ENCODE data around the gene UBL7.

UBL7 gene

DNA sequence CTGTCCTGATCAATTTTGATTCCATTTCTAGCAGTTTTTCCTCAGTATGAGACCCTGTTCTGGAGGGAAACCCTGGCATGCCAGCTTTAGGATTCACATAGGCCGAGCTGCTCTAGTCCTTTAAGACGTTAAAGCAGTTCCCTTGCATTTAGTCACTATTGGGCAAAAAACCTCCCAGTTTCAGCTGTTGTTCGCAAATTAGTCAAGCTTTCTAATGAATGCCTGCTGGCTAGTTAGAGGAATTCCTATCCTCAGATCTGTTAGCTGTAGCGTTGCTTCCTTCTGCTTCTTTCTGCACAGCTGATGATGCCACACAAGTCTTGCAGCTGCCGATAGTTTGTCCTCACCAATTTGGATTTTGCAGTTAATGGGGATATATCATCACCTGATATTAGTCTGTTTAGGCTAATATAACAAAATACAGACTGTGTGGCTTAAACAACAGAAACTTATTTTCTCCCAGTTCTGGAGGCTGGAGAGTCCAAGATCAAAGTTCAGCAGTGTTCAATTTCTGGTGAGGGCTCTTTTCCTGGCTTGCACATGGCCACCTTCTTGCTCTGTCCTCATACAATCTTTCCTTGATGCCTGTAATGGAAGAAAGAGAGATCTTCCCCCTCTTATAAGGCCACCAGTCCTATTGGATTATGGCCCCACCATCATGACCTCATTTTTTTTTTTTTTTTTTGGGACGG, 7.5 kb upstream of the UBL7 start:
- DNase-seq: no peak
- Histone ChIP-seq H3K27me3 (no peaks in the 10 kb centered on the region), H3K4me3 (ENCODE audit: low read depth, low read length) (no peak overlapping the region), H3K36me3 (0 out of 2 replicates have a peak, but pooled peaks cover 6% of the 10 kb centered on the region), H3K4me1 (no peaks in the 10 kb centered on the region), H3K9me3 (no peaks in the 10 kb centered on the region)
- TF ChIP-seq, protein P1, sequence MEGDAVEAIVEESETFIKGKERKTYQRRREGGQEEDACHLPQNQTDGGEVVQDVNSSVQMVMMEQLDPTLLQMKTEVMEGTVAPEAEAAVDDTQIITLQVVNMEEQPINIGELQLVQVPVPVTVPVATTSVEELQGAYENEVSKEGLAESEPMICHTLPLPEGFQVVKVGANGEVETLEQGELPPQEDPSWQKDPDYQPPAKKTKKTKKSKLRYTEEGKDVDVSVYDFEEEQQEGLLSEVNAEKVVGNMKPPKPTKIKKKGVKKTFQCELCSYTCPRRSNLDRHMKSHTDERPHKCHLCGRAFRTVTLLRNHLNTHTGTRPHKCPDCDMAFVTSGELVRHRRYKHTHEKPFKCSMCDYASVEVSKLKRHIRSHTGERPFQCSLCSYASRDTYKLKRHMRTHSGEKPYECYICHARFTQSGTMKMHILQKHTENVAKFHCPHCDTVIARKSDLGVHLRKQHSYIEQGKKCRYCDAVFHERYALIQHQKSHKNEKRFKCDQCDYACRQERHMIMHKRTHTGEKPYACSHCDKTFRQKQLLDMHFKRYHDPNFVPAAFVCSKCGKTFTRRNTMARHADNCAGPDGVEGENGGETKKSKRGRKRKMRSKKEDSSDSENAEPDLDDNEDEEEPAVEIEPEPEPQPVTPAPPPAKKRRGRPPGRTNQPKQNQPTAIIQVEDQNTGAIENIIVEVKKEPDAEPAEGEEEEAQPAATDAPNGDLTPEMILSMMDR (IDR thresholded peaks at IDR 0.05; ENCODE audit: low read depth, low read length): no peak

DNA sequence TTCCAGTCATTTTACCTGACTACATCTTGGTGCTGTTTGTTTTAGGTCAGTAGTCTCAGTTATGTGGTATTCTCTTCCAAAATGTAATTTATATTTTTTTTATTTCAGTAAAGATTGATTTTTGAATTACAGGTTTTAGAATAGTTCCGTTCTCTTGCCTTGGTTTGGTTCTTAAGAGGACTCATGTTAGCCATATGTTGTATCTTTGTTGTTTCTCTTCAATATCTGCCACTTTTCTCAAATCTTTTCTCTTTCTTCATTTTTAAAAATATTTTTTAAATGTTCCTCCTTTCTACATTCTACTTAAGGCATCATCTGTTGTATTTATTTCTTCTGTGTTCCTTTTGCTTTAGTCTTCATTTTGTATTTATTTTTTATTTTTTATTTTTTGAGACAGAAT, 5.6 kb upstream of the UBL7 start:
- no peaks in the 10 kb centered on the region for H3K9me3 ChIP-seq
- no peak overlapping the region for H3K4me3 ChIP-seq (ENCODE audit: low read depth, low read length)
- DNase-seq: no peak
- H3K4me1 ChIP-seq: no peaks in the 10 kb centered on the region
- H3K27me3 ChIP-seq: no peaks in the 10 kb centered on the region
- TF ChIP-seq, protein P1 (IDR thresholded peaks at IDR 0.05; ENCODE audit: low read depth, low read length): no peak
- H3K36me3 ChIP-seq: peaks cover 6% of the 10 kb centered on the region; the same call in 1 of the 2 replicates

DNA sequence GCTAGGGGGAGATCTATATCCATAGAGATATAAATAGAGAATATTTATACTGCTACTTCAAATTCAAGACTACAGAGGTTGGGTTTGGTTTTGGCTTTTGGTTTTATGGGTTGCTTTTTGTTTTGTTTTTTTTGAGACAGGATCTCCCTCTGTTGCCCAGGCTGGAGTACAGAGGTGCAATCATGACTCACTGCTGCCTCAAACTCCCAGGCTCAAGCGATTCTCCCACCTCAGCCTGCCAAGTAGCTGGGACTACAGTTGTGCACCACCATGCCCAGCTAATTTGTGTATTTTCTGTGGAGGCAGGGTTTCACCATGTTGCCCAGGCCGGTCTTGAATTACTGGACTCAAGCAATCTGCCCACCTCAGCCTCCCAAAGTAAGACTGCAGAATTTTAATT, 3.9 kb upstream of the UBL7 start:
- Histone ChIP-seq H3K4me3 (ENCODE audit: low read depth, low read length) (no peak overlapping the region), H3K27me3 (no peaks in the 10 kb centered on the region), H3K9me3 (no peaks in the 10 kb centered on the region), H3K36me3 (peaks cover 8% of the 10 kb centered on the region; the same call in 1 of the 2 replicates), H3K4me1 (no peaks in the 10 kb centered on the region)
- TF ChIP-seq, protein P1 (IDR thresholded peaks at IDR 0.05; ENCODE audit: low read depth, low read length): no peak
- no peak for DNase-seq

DNA sequence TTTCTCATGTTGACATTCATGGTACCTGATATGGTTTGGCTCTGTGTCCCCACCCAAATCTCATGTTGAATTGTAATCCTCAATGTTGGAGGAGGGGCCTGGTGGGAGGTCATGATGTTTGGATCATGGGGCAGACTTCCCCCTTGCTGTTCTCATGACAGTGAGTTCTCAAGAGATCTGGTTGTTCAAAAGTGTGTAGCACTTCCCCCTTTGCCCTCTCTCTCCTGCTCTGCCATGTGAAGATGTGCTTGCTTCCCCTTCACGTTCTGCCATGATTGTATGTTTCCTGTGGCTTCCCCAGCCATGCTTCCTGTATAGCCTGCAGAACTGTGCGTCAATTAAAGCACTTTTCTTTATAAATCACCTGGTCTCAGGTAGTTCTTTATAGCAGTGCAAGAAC, 3.3 kb upstream of the UBL7 start:
- H3K4me3 ChIP-seq (ENCODE audit: low read depth, low read length): no peak overlapping the region
- no peaks in the 10 kb centered on the region for H3K4me1 ChIP-seq
- peaks cover 8% of the 10 kb centered on the region; the same call in 1 of the 2 replicates for H3K36me3 ChIP-seq
- DNase-seq: no peak
- no peaks in the 10 kb centered on the region for H3K9me3 ChIP-seq
- H3K27me3 ChIP-seq: no peaks in the 10 kb centered on the region
- TF ChIP-seq, protein P1 (IDR thresholded peaks at IDR 0.05; ENCODE audit: low read depth, low read length): no peak

DNA sequence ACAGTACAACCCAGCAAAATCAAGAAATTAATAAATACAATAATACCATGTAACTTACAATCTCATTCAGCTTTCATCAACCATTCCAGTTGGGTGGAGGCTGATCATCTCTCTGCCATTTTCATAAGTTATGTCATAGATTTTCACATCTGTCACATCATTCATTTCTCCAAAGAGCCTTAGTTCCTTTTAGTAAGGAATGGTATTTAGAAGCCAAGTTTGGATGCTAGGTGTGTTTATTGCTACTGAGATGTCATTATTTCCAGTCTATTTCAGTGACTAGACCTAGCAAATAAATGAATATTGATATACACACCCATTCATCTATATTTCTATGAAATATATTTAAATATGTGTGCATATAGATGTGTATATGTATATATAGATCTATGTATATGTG, 2.7 kb upstream of the UBL7 start:
- TF ChIP-seq, protein P1 (IDR thresholded peaks at IDR 0.05; ENCODE audit: low read depth, low read length): no peak
- Histone ChIP-seq H3K4me3 (ENCODE audit: low read depth, low read length) (no peak overlapping the region), H3K4me1 (no peaks in the 10 kb centered on the region), H3K9me3 (no peaks in the 10 kb centered on the region), H3K27me3 (no peaks in the 10 kb centered on the region), H3K36me3 (peaks cover 8% of the 10 kb centered on the region; the same call in 1 of the 2 replicates)
- no peak for DNase-seq

DNA sequence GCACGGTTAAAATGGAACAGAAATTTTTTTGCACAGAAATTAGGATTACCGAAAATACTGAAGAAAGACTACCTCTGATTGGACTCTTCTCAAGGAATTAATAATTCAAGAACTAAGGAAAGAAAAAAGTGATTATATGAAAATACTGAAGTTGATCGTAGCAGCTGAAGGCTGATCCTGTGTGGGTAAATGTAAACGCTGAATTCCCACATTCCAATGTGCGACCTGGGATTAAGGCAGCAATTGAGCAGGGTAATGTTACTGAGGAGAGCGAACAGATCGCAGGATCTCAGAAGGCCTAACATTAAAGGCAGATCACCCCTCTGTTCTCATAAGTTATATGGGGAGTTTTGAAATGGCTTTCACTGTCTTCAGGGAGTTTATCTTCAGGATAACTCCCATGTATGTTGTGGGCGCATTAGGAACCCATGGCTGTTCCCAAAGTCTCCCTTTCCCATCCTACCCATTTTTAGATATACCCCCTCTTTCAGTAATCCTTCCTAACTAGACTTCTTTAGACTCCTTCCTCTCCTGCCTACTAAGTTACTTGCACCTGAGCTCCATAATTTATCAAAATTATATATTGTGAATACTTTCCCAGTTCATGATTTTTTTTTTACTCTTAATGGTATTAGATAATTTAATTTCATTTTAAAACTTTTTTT, 1.0 kb upstream of the UBL7 start:
- no peaks in the 10 kb centered on the region for H3K9me3 ChIP-seq
- H3K4me3 ChIP-seq (ENCODE audit: low read depth, low read length): peak overlapping the region; percentile 96
- H3K27me3 ChIP-seq: no peaks in the 10 kb centered on the region
- H3K4me1 ChIP-seq: no peaks in the 10 kb centered on the region
- TF ChIP-seq, protein P1 (IDR thresholded peaks at IDR 0.05; ENCODE audit: low read depth, low read length): no peak
- H3K36me3 ChIP-seq: peaks cover 8% of the 10 kb centered on the region
- no peak for DNase-seq
